WTC11 (cell line): ENCODE measurements around the gene HUS1. TPM values are rescaled to one million over a fixed set of nuclear protein-coding genes. Genes with fewer than 3 reads are reported as not detected.
A peak's percentile ranks its signal among the peaks of the same experiment; 100 is the strongest.

ENCODE experiments used
- ATAC-seq: fragments of 200-7000 bp; cut with Tn5 transposase; 2 replicates; pipeline ENCODE4 v1.10.0; 2021; ENCODE audit warnings: mild to moderate bottlenecking, moderate library complexity
- CTCF ChIA-PET: fragments of 300-600 bp; sonication (Branson Sonifier 250); formaldehyde crosslinking; loops from one replicate; lab custom pipeline; 2021; ENCODE audit warnings: antibody characterized with exemption; lab: Charles Lee
- POLR2A ChIA-PET: fragments of 350-600 bp; sonication (Branson Sonifier 250); formaldehyde crosslinking; loops from one replicate; lab custom pipeline; 2021; ENCODE audit warnings: antibody characterized with exemption; lab: Charles Lee
- DNase-seq: peaks from one replicate; pipeline ENCODE4 v3.0.0; 2021; ENCODE audit warnings: low spot score
- H3K27ac Mint-ChIP-seq: 2 replicates; pipeline ENCODE4 v1.8.0; 2021; ENCODE audit warnings: mixed read lengths
- H3K27me3 Mint-ChIP-seq: 2 replicates; pipeline ENCODE4 v1.8.0; 2021; ENCODE audit warnings: low read depth, mild to moderate bottlenecking, moderate library complexity, mixed read lengths
- H3K36me3 Mint-ChIP-seq: 2 replicates; pipeline ENCODE4 v1.8.0; 2021; ENCODE audit warnings: mixed read lengths
- H3K4me1 Mint-ChIP-seq: 2 replicates; pipeline ENCODE4 v1.8.0; 2022; ENCODE audit warnings: mixed read lengths
- H3K4me3 Mint-ChIP-seq: 2 replicates; pipeline ENCODE4 v1.8.0; 2021; ENCODE audit warnings: mild to moderate bottlenecking, moderate library complexity, mixed read lengths
- H3K9me3 Mint-ChIP-seq: 2 replicates; pipeline ENCODE4 v1.8.0; 2021; ENCODE audit warnings: mixed read lengths
- CBFB ChIP-seq: sonication (generic); formaldehyde crosslinking; IDR thresholded peaks from 2 replicates; pipeline ENCODE4 v1.8.1; 2022; ENCODE audit warnings: mild to moderate bottlenecking, low read depth, missing genetic modification reagents
- CREM ChIP-seq: sonication (generic); formaldehyde crosslinking; IDR thresholded peaks from 2 replicates; pipeline ENCODE4 v1.8.1; 2022; ENCODE audit warnings: mild to moderate bottlenecking, missing genetic modification reagents, moderate library complexity
- EMX1 ChIP-seq: fragments of 250-450 bp; sonication (Bioruptor Pico); IDR thresholded peaks from 2 replicates; pipeline ENCODE4 v1.8.0; 2021; ENCODE audit warnings: mild to moderate bottlenecking
- GABPB1 ChIP-seq: sonication (generic); formaldehyde crosslinking; IDR thresholded peaks from 2 replicates; pipeline ENCODE4 v1.8.1; 2023; ENCODE audit warnings: mild to moderate bottlenecking, missing genetic modification reagents
- MYBL2 ChIP-seq: sonication (generic); formaldehyde crosslinking; IDR thresholded peaks from 2 replicates; pipeline ENCODE4 v1.8.1; 2023; ENCODE audit warnings: mild to moderate bottlenecking, moderate library complexity, missing genetic modification reagents
- PRDM15 ChIP-seq: sonication (generic); formaldehyde crosslinking; IDR thresholded peaks from 2 replicates; pipeline ENCODE4 v1.8.0; 2022; ENCODE audit warnings: missing genetic modification reagents
- PREB ChIP-seq: sonication (generic); formaldehyde crosslinking; IDR thresholded peaks from 2 replicates; pipeline ENCODE4 v1.8.1; 2022; ENCODE audit warnings: mild to moderate bottlenecking, missing genetic modification reagents, moderate library complexity, borderline replicate concordance
- STAT6 ChIP-seq: sonication (generic); formaldehyde crosslinking; conservative IDR thresholded peaks from 2 replicates; pipeline ENCODE4 v1.8.1; 2023; ENCODE audit warnings: mild to moderate bottlenecking, low read depth, missing genetic modification reagents, moderate library complexity
- TEAD4 ChIP-seq: sonication (generic); formaldehyde crosslinking; IDR thresholded peaks from 2 replicates; pipeline ENCODE4 v1.8.0; 2022; ENCODE audit warnings: mild to moderate bottlenecking, missing genetic modification reagents
- ZNF281 ChIP-seq: sonication (generic); formaldehyde crosslinking; IDR thresholded peaks from 2 replicates; pipeline ENCODE4 v1.8.0; 2023; ENCODE audit warnings: mild to moderate bottlenecking, missing genetic modification reagents
- total RNA-seq: library from RNA; stranded (reverse); gene quantifications from 3 replicates; pipeline ENCODE4 v1.2.3, GENCODE V29; 2021
- TF ChIP-seq, protein P1 (sequence below): sonication (generic); formaldehyde crosslinking; IDR thresholded peaks from 2 replicates; pipeline ENCODE4 v1.8.0; 2022; ENCODE audit warnings: mild to moderate bottlenecking, missing genetic modification reagents
- TF ChIP-seq, protein P2 (sequence below): sonication (generic); formaldehyde crosslinking; IDR thresholded peaks from 2 replicates; pipeline ENCODE4 v1.8.1; 2023; ENCODE audit warnings: mild to moderate bottlenecking, missing genetic modification reagents, borderline replicate concordance
- TF ChIP-seq, protein P3 (sequence below): sonication (generic); formaldehyde crosslinking; IDR thresholded peaks from 2 replicates; pipeline ENCODE4 v1.8.1; 2023; ENCODE audit warnings: mild to moderate bottlenecking, missing genetic modification reagents

The HUS1 gene
- total RNA-seq, 1 experiment from 2014 or later, result 33.4 TPM

- TF ChIP-seq STAT6 (CRISPR knock-in tag), result no peak
- no peak for TF ChIP-seq PREB
- no peak for TF ChIP-seq PRDM15 (CRISPR knock-in tag)
Measured at GRCh38 chr7:47938574-47939165, 40.7 kb downstream of the HUS1 start (continued).

DNA sequence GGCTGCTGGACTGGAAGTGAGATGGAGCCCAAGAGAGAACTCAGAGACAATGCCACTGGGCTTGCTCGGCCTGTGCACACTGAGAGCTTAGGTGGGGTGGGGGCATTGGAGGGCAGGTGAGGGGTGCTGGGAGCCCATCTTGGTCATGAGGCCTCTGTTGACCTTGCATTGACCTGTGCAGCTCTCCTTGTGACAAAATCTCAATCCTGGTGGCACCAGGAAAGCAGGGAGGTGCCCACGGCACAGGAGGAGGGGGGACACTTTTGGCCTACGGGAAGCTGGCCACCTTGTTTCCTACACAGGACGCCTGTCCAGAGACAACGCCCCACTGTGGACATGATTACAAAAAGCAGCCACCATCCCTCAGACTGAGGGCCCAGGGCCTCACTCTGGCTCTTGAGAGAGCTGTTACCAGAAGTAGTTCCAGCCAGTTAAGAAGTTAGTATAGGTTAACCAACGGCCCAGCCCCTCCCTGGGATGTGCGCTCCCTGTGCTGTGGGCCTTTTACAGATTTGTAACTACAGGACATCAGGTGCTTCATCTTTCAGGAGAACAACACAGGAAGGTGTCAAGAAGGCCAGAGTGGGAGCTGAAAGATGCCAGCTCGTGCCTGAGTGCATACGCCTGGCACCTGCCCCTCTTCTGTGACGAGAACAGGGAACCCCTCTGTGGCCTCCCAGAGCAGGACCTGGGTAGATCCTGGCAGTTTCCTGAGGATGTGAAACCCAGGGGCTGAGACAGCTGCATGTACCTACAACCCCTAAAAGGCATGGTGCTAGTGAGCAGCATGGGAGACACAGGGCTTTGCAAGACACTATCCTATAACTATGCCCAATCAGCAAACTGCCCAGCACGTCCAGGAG lies 41.5 kb downstream of the HUS1 start:
- Mint-ChIP-seq H3K9me3 (no peaks in the 10 kb centered on the region), H3K4me1 (peaks cover 46% of the 10 kb centered on the region)
- POLR2A ChIA-PET, result no interaction called here

More for the DNA sequence above, 41.5 kb downstream of the HUS1 start:
- CTCF ChIA-PET, result interaction anchor here (0.6 to 3.0 kb wide), 12 partner anchors 10 to 1960 kb away, joined by 3 to 20 read pairs (median 5); partner anchors contain the start of gene PKD1L1
- no peak for DNase-seq
- peak; percentile 7; the same call in 1 of the 2 replicates for ATAC-seq
- Mint-ChIP-seq H3K4me3 (no peak overlapping the region), H3K36me3 (no peaks in the 10 kb centered on the region), H3K27ac (no peak overlapping the region), H3K27me3 (no peaks in the 10 kb centered on the region)
- TF ChIP-seq, protein P1, sequence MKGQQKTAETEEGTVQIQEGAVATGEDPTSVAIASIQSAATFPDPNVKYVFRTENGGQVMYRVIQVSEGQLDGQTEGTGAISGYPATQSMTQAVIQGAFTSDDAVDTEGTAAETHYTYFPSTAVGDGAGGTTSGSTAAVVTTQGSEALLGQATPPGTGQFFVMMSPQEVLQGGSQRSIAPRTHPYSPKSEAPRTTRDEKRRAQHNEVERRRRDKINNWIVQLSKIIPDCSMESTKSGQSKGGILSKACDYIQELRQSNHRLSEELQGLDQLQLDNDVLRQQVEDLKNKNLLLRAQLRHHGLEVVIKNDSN, result no peak
- TF ChIP-seq CBFB (CRISPR knock-in tag) (no peak), MYBL2 (no peak), TEAD4 (no peak), EMX1 (CRISPR knock-in tag) (no peak), ZNF281 (CRISPR knock-in tag) (no peak), CREM (CRISPR knock-in tag) (no peak), GABPB1 (CRISPR knock-in tag) (no peak)
- TF ChIP-seq, protein P2, sequence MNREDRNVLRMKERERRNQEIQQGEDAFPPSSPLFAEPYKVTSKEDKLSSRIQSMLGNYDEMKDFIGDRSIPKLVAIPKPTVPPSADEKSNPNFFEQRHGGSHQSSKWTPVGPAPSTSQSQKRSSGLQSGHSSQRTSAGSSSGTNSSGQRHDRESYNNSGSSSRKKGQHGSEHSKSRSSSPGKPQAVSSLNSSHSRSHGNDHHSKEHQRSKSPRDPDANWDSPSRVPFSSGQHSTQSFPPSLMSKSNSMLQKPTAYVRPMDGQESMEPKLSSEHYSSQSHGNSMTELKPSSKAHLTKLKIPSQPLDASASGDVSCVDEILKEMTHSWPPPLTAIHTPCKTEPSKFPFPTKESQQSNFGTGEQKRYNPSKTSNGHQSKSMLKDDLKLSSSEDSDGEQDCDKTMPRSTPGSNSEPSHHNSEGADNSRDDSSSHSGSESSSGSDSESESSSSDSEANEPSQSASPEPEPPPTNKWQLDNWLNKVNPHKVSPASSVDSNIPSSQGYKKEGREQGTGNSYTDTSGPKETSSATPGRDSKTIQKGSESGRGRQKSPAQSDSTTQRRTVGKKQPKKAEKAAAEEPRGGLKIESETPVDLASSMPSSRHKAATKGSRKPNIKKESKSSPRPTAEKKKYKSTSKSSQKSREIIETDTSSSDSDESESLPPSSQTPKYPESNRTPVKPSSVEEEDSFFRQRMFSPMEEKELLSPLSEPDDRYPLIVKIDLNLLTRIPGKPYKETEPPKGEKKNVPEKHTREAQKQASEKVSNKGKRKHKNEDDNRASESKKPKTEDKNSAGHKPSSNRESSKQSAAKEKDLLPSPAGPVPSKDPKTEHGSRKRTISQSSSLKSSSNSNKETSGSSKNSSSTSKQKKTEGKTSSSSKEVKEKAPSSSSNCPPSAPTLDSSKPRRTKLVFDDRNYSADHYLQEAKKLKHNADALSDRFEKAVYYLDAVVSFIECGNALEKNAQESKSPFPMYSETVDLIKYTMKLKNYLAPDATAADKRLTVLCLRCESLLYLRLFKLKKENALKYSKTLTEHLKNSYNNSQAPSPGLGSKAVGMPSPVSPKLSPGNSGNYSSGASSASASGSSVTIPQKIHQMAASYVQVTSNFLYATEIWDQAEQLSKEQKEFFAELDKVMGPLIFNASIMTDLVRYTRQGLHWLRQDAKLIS (CRISPR knock-in tag), result no peak
- TF ChIP-seq, protein P3, sequence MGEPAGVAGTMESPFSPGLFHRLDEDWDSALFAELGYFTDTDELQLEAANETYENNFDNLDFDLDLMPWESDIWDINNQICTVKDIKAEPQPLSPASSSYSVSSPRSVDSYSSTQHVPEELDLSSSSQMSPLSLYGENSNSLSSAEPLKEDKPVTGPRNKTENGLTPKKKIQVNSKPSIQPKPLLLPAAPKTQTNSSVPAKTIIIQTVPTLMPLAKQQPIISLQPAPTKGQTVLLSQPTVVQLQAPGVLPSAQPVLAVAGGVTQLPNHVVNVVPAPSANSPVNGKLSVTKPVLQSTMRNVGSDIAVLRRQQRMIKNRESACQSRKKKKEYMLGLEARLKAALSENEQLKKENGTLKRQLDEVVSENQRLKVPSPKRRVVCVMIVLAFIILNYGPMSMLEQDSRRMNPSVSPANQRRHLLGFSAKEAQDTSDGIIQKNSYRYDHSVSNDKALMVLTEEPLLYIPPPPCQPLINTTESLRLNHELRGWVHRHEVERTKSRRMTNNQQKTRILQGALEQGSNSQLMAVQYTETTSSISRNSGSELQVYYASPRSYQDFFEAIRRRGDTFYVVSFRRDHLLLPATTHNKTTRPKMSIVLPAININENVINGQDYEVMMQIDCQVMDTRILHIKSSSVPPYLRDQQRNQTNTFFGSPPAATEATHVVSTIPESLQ (CRISPR knock-in tag), result no peak
